Activated CD8-positive, alpha-beta memory T cell treated with anti-CD3 and anti-CD28 coated beads for 4 hours (primary cell): Measurements from ENCODE around the gene MLEC.

Experiments used
- DNase-seq, 2 donors: peaks; one replicate each; pipeline ENCODE4 v3.0.0-alpha.2; 2020; ENCODE audit warnings: low read depth in 2 of 2

The MLEC gene

GRCh38 chr12:120686690-120687577, at the start of gene MLEC:
TSS of gene MLEC (plus strand) at chr12:120687149. CDS start at chr12:120687297, 148 bp downstream.
- peak; percentile 96 to 98 for DNase-seq

- DNase-seq = peak; percentile 53 to 61
Observed at GRCh38 chr12:120639771-120640721, 46.9 kb upstream of the MLEC start, which contains the start of gene CABP1. TSS of gene CABP1 (plus strand) at chr12:120640626. CDS start at chr12:120640686, 60 bp downstream.

- peak in 1 of 2 donors; percentile 20 for DNase-seq
Observed at GRCh38 chr12:120640861-120641833, 45.8 kb upstream of the MLEC start.

GRCh38 chr12:120642121-120642520, 44.8 kb upstream of the MLEC start:
- no peak for DNase-seq

- DNase-seq = no peak
Observed at GRCh38 chr12:120642826-120643225, 44.1 kb upstream of the MLEC start.

GRCh38 chr12:120643574-120643973, 43.4 kb upstream of the MLEC start:
- DNase-seq = no peak

GRCh38 chr12:120646044-120646443, 40.9 kb upstream of the MLEC start:
- no peak for DNase-seq

- no peak for DNase-seq
Observed at GRCh38 chr12:120647375-120647755, 39.6 kb upstream of the MLEC start.

GRCh38 chr12:120649442-120650232, 37.3 kb upstream of the MLEC start:
- DNase-seq = no peak

- DNase-seq = no peak
Observed at GRCh38 chr12:120650233-120650690, 36.7 kb upstream of the MLEC start.

GRCh38 chr12:120651821-120652220, 35.1 kb upstream of the MLEC start:
- DNase-seq = no peak

GRCh38 chr12:120652656-120653435, 34.1 kb upstream of the MLEC start:
- DNase-seq = no peak

GRCh38 chr12:120653611-120654010, 33.3 kb upstream of the MLEC start:
- DNase-seq = no peak

GRCh38 chr12:120654656-120655055, 32.3 kb upstream of the MLEC start:
- DNase-seq = no peak

- DNase-seq = no peak
Observed at GRCh38 chr12:120656008-120656407, 30.9 kb upstream of the MLEC start.

GRCh38 chr12:120658286-120659150, 28.4 kb upstream of the MLEC start:
- no peak for DNase-seq

GRCh38 chr12:120659151-120659525, 27.8 kb upstream of the MLEC start:
- no peak for DNase-seq

GRCh38 chr12:120661432-120661831, 25.5 kb upstream of the MLEC start:
- no peak for DNase-seq
